BJ (cell line): ENCODE results near the gene SPDYE5. TPM values are rescaled to one million over a fixed set of nuclear protein-coding genes. Genes with fewer than 3 reads are reported as not detected.
"Not testable (repeated sequence)": the region's sequence is repeated elsewhere in the genome, so short reads cannot be mapped to it uniquely, and the experiment has no call there.

ENCODE experiments used
- CTCF ChIA-PET: fragments of 350-600 bp; formaldehyde crosslinking; extraction: SDS; loops from one replicate; lab custom pipeline; 2021; ENCODE audit warnings: antibody characterized with exemption, inconsistent platforms; lab: Yijun Ruan, JAX
- POLR2A ChIA-PET: fragments of 300-600 bp; sonication (Branson Sonifier 250); formaldehyde crosslinking; extraction: SDS; loops from one replicate; lab custom pipeline; 2021; ENCODE audit warnings: antibody characterized with exemption; lab: Charles Lee
- DNase-seq: peaks from one replicate; pipeline ENCODE4 v3.0.0-alpha.2; 2011; ENCODE audit warnings: low read depth
- H3K27me3 ChIP-seq: 2 replicates; pipeline ENCODE4 v1.6.0; 2011; ENCODE audit warnings: low read length; ENCODE audit not compliant: control insufficient read depth, insufficient read depth
- H3K36me3 ChIP-seq: 2 replicates; pipeline ENCODE4 v1.5.1; 2011; ENCODE audit warnings: low read length; ENCODE audit not compliant: control insufficient read depth, insufficient read depth
- H3K4me3 ChIP-seq: 2 replicates; pipeline ENCODE4 v1.5.1; 2011; ENCODE audit warnings: low read depth, mild to moderate bottlenecking, control low read depth, low read length
- CTCF ChIP-seq: IDR thresholded peaks from 2 replicates; pipeline ENCODE4 v1.5.1; 2011; ENCODE audit warnings: low read depth, mild to moderate bottlenecking, control low read depth, inconsistent platforms, low read length, moderate library complexity; ENCODE audit not compliant: insufficient read depth
- polyA plus RNA-seq: library from polyadenylated mRNA; depleted of rRNA; stranded (reverse); fragments of >200 nt; gene quantifications from 2 replicates; pipeline ENCODE4 v1.2.3, GENCODE V29; 2011

The SPDYE5 gene
- polyA plus RNA-seq, 1 experiment, result 0.04 TPM

GRCh38 chr7:75485979-75486643 lies 6.0 kb upstream of the SPDYE5 start, which contains the start of gene POM121C:
POM121C (minus strand) TSS chr7:75486299; CDS start chr7:75441496, 44,803 bp downstream.
- peak; percentile 54 for DNase-seq
- H3K27me3 ChIP-seq, CTCF ChIA-PET, POLR2A ChIA-PET, H3K36me3 ChIP-seq: not testable (repeated sequence)
- H3K4me3 ChIP-seq, result peak within 1 kb of the TSS; percentile 77

DNA sequence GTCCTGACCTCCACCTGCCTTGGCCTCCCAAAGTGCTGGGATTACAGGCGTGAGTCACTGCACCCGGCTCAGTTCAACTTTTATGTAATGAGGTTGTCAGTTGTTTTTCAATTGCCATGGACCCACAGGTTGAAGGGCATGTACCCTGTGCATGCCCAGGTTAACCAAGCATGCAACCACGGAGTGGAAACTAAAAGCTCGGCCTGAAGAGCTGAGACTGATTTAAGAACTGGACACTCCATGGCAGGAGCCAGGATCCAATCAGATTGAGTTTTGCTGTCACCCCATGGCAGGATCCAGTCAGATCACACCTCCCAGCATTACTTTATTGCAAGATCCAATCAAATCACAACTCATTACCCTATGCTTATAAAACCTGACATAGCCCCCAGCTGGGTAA lies 16.9 kb downstream of the SPDYE5 start:
- H3K4me3 ChIP-seq, DNase-seq, H3K36me3 ChIP-seq, POLR2A ChIA-PET, CTCF ChIA-PET, H3K27me3 ChIP-seq: not testable (repeated sequence)

DNA sequence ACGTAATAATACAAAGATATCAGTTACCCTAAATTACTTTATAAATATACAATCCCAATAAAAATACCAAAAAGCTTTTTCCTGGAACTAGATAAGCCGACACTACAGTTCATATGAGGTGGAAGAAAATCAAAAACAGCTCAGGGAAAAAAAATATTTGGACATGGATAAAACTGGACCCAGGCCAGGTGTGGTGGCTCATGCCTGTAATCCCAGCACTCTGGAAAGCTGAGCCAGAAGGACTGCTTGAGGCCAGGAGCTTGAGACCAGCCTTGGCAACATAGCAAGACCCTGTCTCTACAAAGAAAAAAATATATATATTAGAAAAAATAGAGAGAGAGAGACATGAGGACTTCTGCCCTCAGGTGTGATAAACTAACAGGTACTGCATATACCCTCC lies 26.7 kb downstream of the SPDYE5 start:
- CTCF ChIA-PET, DNase-seq, POLR2A ChIA-PET, H3K27me3 ChIP-seq, H3K4me3 ChIP-seq, H3K36me3 ChIP-seq: not testable (repeated sequence)

DNA sequence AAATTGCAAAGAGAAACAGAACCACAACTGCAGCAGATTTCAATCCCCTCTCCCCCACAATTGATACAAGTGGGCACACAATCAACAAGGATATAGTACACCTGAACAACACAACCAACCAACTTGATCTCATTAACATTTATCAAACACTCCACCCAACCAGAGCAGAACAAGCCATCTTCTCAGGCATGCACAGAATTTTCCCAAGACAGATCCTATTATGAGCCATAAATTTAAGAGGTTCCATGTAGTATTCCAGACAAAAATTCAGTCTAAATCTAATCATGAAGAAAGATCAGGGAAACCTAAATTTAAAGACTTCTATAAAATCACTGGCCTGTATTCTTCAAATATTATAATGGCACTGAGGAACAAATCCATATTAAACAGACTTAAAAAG lies 29.6 kb downstream of the SPDYE5 start:
- CTCF ChIA-PET, H3K27me3 ChIP-seq, POLR2A ChIA-PET, H3K36me3 ChIP-seq, H3K4me3 ChIP-seq, DNase-seq: not testable (repeated sequence)

GRCh38 chr7:75527224-75527722 lies 35.2 kb downstream of the SPDYE5 start:
- POLR2A ChIA-PET, DNase-seq: not testable (repeated sequence)

DNA sequence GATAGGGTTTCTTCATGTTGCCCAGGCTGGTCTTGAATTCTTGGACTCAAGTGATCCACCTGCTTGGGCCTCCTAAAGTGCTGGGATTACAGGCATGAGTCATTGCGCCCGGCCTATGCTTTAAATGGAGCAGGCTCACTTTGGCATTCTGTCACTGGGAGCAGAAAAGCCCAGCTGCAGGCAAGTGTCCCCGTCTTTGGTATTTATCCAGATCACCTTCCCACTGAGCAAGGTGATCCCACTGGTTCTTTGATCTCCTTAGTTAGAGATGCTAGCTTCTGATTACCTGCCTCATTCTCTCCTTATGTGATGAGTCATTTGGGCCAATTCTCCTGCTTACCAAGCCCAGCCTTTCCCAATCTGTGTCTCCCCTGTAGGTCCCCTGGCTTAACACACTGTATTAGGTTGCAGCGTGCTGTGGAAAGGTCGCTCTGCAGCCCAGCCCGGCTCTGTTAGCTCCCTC lies 39.3 kb downstream of the SPDYE5 start:
- no peak overlapping the region for H3K4me3 ChIP-seq
- DNase-seq, result no peak
- H3K36me3 ChIP-seq, result no peaks in the 10 kb centered on the region
- peaks cover under 1% of the 10 kb centered on the region; the same call in 1 of the 2 replicates for H3K27me3 ChIP-seq
- ChIA-PET POLR2A (no interaction called here), CTCF (interaction anchor here (0.6 to 0.8 kb wide), 2 partner anchors 32 to 231 kb away, joined by 3 read pairs; no protein-coding TSS in a partner anchor)
- no peak for TF ChIP-seq CTCF

More at GRCh38 chr7:75527224-75527722, 35.2 kb downstream of the SPDYE5 start:
- H3K36me3 ChIP-seq, H3K27me3 ChIP-seq: not testable (repeated sequence)
- CTCF ChIA-PET, result interaction anchor here (0.8 kb wide), 1 partner anchor 142 kb away, joined by 3 read pairs; no protein-coding TSS in a partner anchor
- peak overlapping the region; percentile 73 for H3K4me3 ChIP-seq

GRCh38 chr7:75532639-75533038 lies 40.5 kb downstream of the SPDYE5 start:
- DNase-seq, result no peak
- CTCF ChIA-PET, result no interaction called here
- H3K4me3 ChIP-seq, result no peak overlapping the region
- peaks cover 7% of the 10 kb centered on the region for H3K27me3 ChIP-seq
- H3K36me3 ChIP-seq, result peaks cover 1% of the 10 kb centered on the region; the same call in 1 of the 2 replicates
- POLR2A ChIA-PET, result no interaction called here
- TF ChIP-seq CTCF, result no peak
